Colonic mucosa (tissue), 4 donors: ENCODE measurements around the gene NFIA. TPM values are rescaled to one million over a fixed set of nuclear protein-coding genes. Genes with fewer than 3 reads are reported as not detected.
"Not testable (repeated sequence)": the region's sequence is repeated elsewhere in the genome, so short reads cannot be mapped to it uniquely, and the experiment has no call there.

ENCODE experiments used
- DNase-seq: peaks from one replicate; pipeline ENCODE4 v3.0.0-alpha.2; 2020
- H3K27ac ChIP-seq: fragments of 200-600 bp; one replicate; pipeline ENCODE4 v1.8.0; 2021
- H3K27me3 ChIP-seq: fragments of 200-600 bp; one replicate; pipeline ENCODE4 v1.8.0; 2021
- H3K36me3 ChIP-seq: fragments of 200-600 bp; one replicate; pipeline ENCODE4 v1.8.0; 2021
- H3K4me1 ChIP-seq: fragments of 200-600 bp; one replicate; pipeline ENCODE4 v1.8.0; 2021; ENCODE audit warnings: mild to moderate bottlenecking
- H3K4me3 ChIP-seq: fragments of 200-600 bp; one replicate; pipeline ENCODE4 v1.8.0; 2021
- H3K9ac ChIP-seq, 2 donors: one replicate each; pipeline ENCODE4 v1.7.0; 2013; ENCODE audit warnings: control low read depth in 2 of 2, low read depth in 2 of 2, low read length in 2 of 2
- H3K9me3 ChIP-seq: fragments of 200-600 bp; one replicate; pipeline ENCODE4 v1.8.0; 2021
- intact Hi-C: fragments of 100-400 bp; cut with DNase I; formaldehyde crosslinking; loops from one replicate; pipeline ENCODE4 v1.14.1; 2022
- total RNA-seq, 2 donors: library from RNA; stranded (reverse); fragmentation: NEBNext Ultra II Directional in 1 of 2; extraction: Animal tissue kit (Norgen Biotek cat#: 25700) in 1 of 2; gene quantifications; one replicate each; pipeline ENCODE4 v1.2.1, GENCODE V29; 2021
- TF ChIP-seq, protein P1 (sequence below): fragments of 200-600 bp; IDR thresholded peaks from one replicate; pipeline ENCODE4 v1.8.0; 2022; ENCODE audit warnings: antibody characterized with exemption, mild to moderate bottlenecking
- donor health status: healthy.
- donor health status: DM: no; HTN: no; CAD: no.
- donor health status: DM: no; HTN: no; CAD: no.

The NFIA gene
- total RNA-seq, 2 donors from 2014 or later = 36.0 to 44.2 TPM

DNA sequence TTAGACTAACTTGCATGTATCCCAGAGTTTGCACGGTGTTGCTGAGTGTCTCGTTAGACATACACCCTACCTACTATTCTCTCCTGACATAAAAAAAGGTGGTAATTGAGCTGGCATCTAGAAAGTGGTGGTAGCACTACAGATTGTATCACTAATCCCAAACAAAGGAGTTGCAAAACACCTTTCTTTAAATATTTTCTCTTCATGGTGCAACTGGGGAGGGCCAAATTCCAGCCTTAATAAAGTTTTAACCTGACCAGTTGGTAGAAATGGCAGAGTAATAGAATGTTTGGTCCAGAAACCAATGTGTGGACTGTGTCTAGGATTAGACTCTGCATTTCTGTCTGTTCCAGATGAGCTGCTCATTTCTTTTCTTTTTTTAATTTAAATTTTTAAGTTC, 40.0 kb downstream of the NFIA start:
- Histone ChIP-seq H3K27ac (no peak overlapping the region), H3K27me3 (no peaks in the 10 kb centered on the region), H3K9me3 (no peaks in the 10 kb centered on the region), H3K4me3 (no peak overlapping the region), H3K4me1 (peaks cover 6% of the 10 kb centered on the region), H3K9ac (no peak overlapping the region), H3K36me3 (no peaks in the 10 kb centered on the region)
- intact Hi-C loops = no loop called here
- TF ChIP-seq, protein P1, sequence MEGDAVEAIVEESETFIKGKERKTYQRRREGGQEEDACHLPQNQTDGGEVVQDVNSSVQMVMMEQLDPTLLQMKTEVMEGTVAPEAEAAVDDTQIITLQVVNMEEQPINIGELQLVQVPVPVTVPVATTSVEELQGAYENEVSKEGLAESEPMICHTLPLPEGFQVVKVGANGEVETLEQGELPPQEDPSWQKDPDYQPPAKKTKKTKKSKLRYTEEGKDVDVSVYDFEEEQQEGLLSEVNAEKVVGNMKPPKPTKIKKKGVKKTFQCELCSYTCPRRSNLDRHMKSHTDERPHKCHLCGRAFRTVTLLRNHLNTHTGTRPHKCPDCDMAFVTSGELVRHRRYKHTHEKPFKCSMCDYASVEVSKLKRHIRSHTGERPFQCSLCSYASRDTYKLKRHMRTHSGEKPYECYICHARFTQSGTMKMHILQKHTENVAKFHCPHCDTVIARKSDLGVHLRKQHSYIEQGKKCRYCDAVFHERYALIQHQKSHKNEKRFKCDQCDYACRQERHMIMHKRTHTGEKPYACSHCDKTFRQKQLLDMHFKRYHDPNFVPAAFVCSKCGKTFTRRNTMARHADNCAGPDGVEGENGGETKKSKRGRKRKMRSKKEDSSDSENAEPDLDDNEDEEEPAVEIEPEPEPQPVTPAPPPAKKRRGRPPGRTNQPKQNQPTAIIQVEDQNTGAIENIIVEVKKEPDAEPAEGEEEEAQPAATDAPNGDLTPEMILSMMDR = no peak
- DNase-seq = no peak

DNA sequence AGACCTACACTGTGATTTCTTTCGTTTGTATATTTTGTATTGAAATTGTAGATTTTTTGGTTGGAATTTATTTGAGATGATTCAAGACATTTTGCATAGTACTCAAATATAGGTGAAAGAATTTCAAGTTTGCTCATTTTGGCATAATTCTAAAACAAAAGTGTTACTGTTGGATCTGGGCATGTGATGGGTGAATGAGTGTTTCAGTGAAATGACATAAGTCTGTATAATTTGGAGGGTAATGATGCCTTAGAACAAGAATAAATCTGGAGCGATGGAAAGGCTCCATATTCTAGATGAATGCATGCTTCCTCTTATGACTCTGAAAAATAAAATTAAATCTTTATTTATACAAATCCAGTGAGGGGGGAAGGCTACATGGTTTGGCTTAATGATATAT, 41.0 kb downstream of the NFIA start:
- no peak for DNase-seq
- TF ChIP-seq, protein P1 = no peak
- no peaks in the 10 kb centered on the region for H3K9me3 ChIP-seq
- no peaks in the 10 kb centered on the region for H3K36me3 ChIP-seq
- H3K4me1 ChIP-seq = peaks cover 6% of the 10 kb centered on the region
- no peak overlapping the region for H3K27ac ChIP-seq
- intact Hi-C loops = no loop called here
- H3K4me3 ChIP-seq = no peak overlapping the region
- no peak overlapping the region for H3K9ac ChIP-seq
- H3K27me3 ChIP-seq = no peaks in the 10 kb centered on the region

- peaks cover 6% of the 10 kb centered on the region for H3K4me1 ChIP-seq
- no peak overlapping the region for H3K4me3 ChIP-seq
- intact Hi-C loops = no loop called here
- TF ChIP-seq, protein P1 = no peak
- no peak overlapping the region for H3K27ac ChIP-seq
- DNase-seq = no peak
- no peaks in the 10 kb centered on the region for H3K36me3 ChIP-seq
- no peaks in the 10 kb centered on the region for H3K9me3 ChIP-seq
- H3K9ac ChIP-seq = no peak overlapping the region
- H3K27me3 ChIP-seq = no peaks in the 10 kb centered on the region
These were observed 41.7 kb downstream of the NFIA start for GRCh38 chr1:61124078-61124477.

- Histone ChIP-seq H3K9me3 (no peaks in the 10 kb centered on the region), H3K36me3 (no peaks in the 10 kb centered on the region), H3K9ac (no peak overlapping the region), H3K27ac (no peak overlapping the region), H3K27me3 (no peaks in the 10 kb centered on the region), H3K4me3 (no peak overlapping the region), H3K4me1 (peaks cover 6% of the 10 kb centered on the region)
- TF ChIP-seq, protein P1 = no peak
- DNase-seq = no peak
- intact Hi-C loops = no loop called here
These were observed 42.3 kb downstream of the NFIA start for GRCh38 chr1:61124696-61125095.

GRCh38 chr1:61125263-61125662, 42.9 kb downstream of the NFIA start:
- H3K4me1 ChIP-seq = peaks cover 6% of the 10 kb centered on the region
- no peak overlapping the region for H3K27ac ChIP-seq
- H3K27me3 ChIP-seq = no peaks in the 10 kb centered on the region
- no peaks in the 10 kb centered on the region for H3K36me3 ChIP-seq
- intact Hi-C loops = no loop called here
- no peak overlapping the region for H3K4me3 ChIP-seq
- no peaks in the 10 kb centered on the region for H3K9me3 ChIP-seq
- DNase-seq = no peak
- H3K9ac ChIP-seq = no peak overlapping the region
- TF ChIP-seq, protein P1 = no peak

- Histone ChIP-seq H3K4me1 (peaks cover 6% of the 10 kb centered on the region), H3K27ac (no peak overlapping the region), H3K36me3 (no peaks in the 10 kb centered on the region), H3K4me3 (no peak overlapping the region), H3K27me3 (no peaks in the 10 kb centered on the region), H3K9me3 (no peaks in the 10 kb centered on the region), H3K9ac (no peak overlapping the region)
- TF ChIP-seq, protein P1 = no peak
- DNase-seq = no peak
- intact Hi-C loops = no loop called here
These were observed 43.5 kb downstream of the NFIA start for GRCh38 chr1:61125895-61126294.

- H3K4me3 ChIP-seq, DNase-seq, H3K9ac ChIP-seq, H3K27ac ChIP-seq, H3K4me1 ChIP-seq, intact Hi-C loops, H3K9me3 ChIP-seq, H3K36me3 ChIP-seq, H3K27me3 ChIP-seq: not testable (repeated sequence)
These were observed 44.5 kb downstream of the NFIA start for GRCh38 chr1:61126843-61127242.
